K562 (cell line): ENCODE data around the gene NFIC. TPM values are rescaled to one million over a fixed set of nuclear protein-coding genes. Genes with fewer than 3 reads are reported as not detected.

Source experiments
- ARHGAP35 ChIP-seq: fragments of 450-650 bp; IDR thresholded peaks from 2 replicates; pipeline ENCODE4 v1.6.1; 2018; ENCODE audit not compliant: partially characterized antibody
- ARID2 ChIP-seq: fragments of 450-650 bp; IDR thresholded peaks from 2 replicates; pipeline ENCODE4 v1.6.1; 2017; ENCODE audit warnings: antibody characterized with exemption, mild to moderate bottlenecking
- CHD4 ChIP-seq: fragments of 200-600 bp; sonication (generic); IDR thresholded peaks from 3 replicates; pipeline ENCODE4 v1.6.1; 2012; ENCODE audit warnings: low read depth, mild to moderate bottlenecking, mixed read lengths, low read length, inconsistent platforms; ENCODE audit not compliant: insufficient read depth, insufficient replicate concordance, poor library complexity, severe bottlenecking
- GATA2 ChIP-seq: sonication (generic); formaldehyde crosslinking; IDR thresholded peaks from 2 replicates; pipeline ENCODE4 v1.4.0; 2020; ENCODE audit warnings: mild to moderate bottlenecking, missing genetic modification reagents
- HIVEP1 ChIP-seq: fragments of 250-450 bp; sonication (Bioruptor Pico); IDR thresholded peaks from 2 replicates; pipeline ENCODE4 v1.4.0; 2020; ENCODE audit warnings: mild to moderate bottlenecking
- KAT2B ChIP-seq: IDR thresholded peaks from one replicate; pipeline ENCODE4 v1.6.1; 2012; ENCODE audit warnings: low read depth, mild to moderate bottlenecking, control low read depth, inconsistent platforms, low read length, moderate library complexity
- KAT8 ChIP-seq: fragments of 450-650 bp; IDR thresholded peaks from 2 replicates; pipeline ENCODE4 v1.6.1; 2016; ENCODE audit warnings: low read depth, mild to moderate bottlenecking
- KDM2B ChIP-seq: fragments of 250-450 bp; sonication (Bioruptor Pico); IDR thresholded peaks from 2 replicates; pipeline ENCODE4 v1.8.0; 2021; ENCODE audit warnings: mild to moderate bottlenecking, moderate library complexity
- NCOR1 ChIP-seq: fragments of 450-650 bp; IDR thresholded peaks from 2 replicates; pipeline ENCODE4 v1.6.1; 2016; ENCODE audit warnings: mild to moderate bottlenecking, moderate library complexity
- NFE2L1 ChIP-seq: fragments of 450-650 bp; IDR thresholded peaks from 2 replicates; pipeline ENCODE4 v1.6.1; 2016; ENCODE audit warnings: missing genetic modification characterization, low read depth, mild to moderate bottlenecking, missing compliant biosample characterization, moderate library complexity, borderline replicate concordance
- NR0B1 ChIP-seq: fragments of 450-650 bp; IDR thresholded peaks from one replicate; pipeline ENCODE4 v1.6.1; 2018; ENCODE audit warnings: mild to moderate bottlenecking, moderate library complexity; ENCODE audit not compliant: partially characterized antibody
- SMARCA4 ChIP-seq: fragments of 450-650 bp; IDR thresholded peaks from 2 replicates; pipeline ENCODE4 v1.6.1; 2016
- SRSF1 ChIP-seq: fragments of 200-400 bp; formaldehyde crosslinking; IDR thresholded peaks from 2 replicates; pipeline ENCODE4 v1.6.1; 2017; ENCODE audit warnings: mild to moderate bottlenecking, low read depth, low read length, moderate library complexity
- TRIM25 ChIP-seq: fragments of 450-650 bp; IDR thresholded peaks from 2 replicates; pipeline ENCODE4 v1.7.0; 2016; ENCODE audit warnings: borderline replicate concordance
- ZBTB33 ChIP-seq: sonication (generic); formaldehyde crosslinking; IDR thresholded peaks from 2 replicates; pipeline ENCODE4 v1.8.1; 2023; ENCODE audit warnings: mild to moderate bottlenecking, missing genetic modification reagents
- ZC3H8 ChIP-seq: fragments of 450-650 bp; IDR thresholded peaks from 2 replicates; pipeline ENCODE4 v1.6.1; 2017
- ZNF175 ChIP-seq: fragments of 200-800 bp; sonication (Bioruptor generic); IDR thresholded peaks from 2 replicates; pipeline ENCODE4 v1.6.1; 2016; ENCODE audit warnings: low read depth, mild to moderate bottlenecking, missing genetic modification characterization, missing compliant biosample characterization
- ZNF280A ChIP-seq: fragments of 450-650 bp; IDR thresholded peaks from 2 replicates; pipeline ENCODE4 v1.6.1; 2018; ENCODE audit warnings: mild to moderate bottlenecking, low read depth; ENCODE audit not compliant: partially characterized antibody
- ZNF398 ChIP-seq: fragments of 250-450 bp; sonication (Bioruptor Pico); IDR thresholded peaks from 2 replicates; pipeline ENCODE4 v1.8.0; 2021; ENCODE audit warnings: moderate library complexity, mild to moderate bottlenecking, inconsistent platforms
- polyA plus RNA-seq, 8 experiments: library from polyadenylated mRNA; depleted of rRNA in 4 of 8; stranded (reverse) in 5 of 8; unstranded in 3 of 8; fragments of >200 nt; fragmentation: Nextera tagmentation in 2 of 8; fragmentation: Illumina TruSeq in 1 of 8; extraction: Ambion mirVana in 2 of 8; extraction: Trizol in 1 of 8; gene quantifications; 2 replicates each; pipeline versions ENCODE4 v1.2.1 to v1.2.3, GENCODE V29; 2011 to 2014; ENCODE audit warnings: inconsistent platforms in 1 of 8, missing spikeins in 1 of 8
- total RNA-seq, 7 experiments: library from RNA; depleted of rRNA in 6 of 7; stranded (reverse); fragments of >200 nt in 6 of 7; fragmentation: Illumina TruSeq in 2 of 7; extraction: Trizol in 2 of 7; gene quantifications; 2 replicates each; pipeline versions ENCODE4 v1.2.1 to v1.2.3, GENCODE V29; 2011 to 2021; ENCODE audit warnings: low replicate concordance in 1 of 7

NFIC gene
- total and polyA plus RNA-seq, 9 of the 15 experiments (the other 6 are each of a cell fraction or from before 2014, with no cell fraction given): 0.71 to 62.1 (median 6.9) TPM

GRCh38 chr19:3365836-3366752, at the start of gene NFIC (continued):
- TF ChIP-seq ARHGAP35: peak; percentile 34
- no peak for TF ChIP-seq ZNF280A
- no peak for TF ChIP-seq TRIM25
- no peak for TF ChIP-seq GATA2 (CRISPR knock-in tag)
- no peak for TF ChIP-seq SMARCA4
- TF ChIP-seq ZNF175 (CRISPR knock-in tag): no peak
- peak; percentile 47; the same call in 1 of the 2 replicates for TF ChIP-seq NCOR1
- TF ChIP-seq KAT2B: no peak
- no peak for TF ChIP-seq KAT8
- no peak for TF ChIP-seq ZC3H8
- no peak for TF ChIP-seq NR0B1
- TF ChIP-seq NFE2L1 (tag): no peak
- TF ChIP-seq ARID2: no peak
- no peak for TF ChIP-seq KDM2B (CRISPR knock-in tag)
- no peak for TF ChIP-seq CHD4
- TF ChIP-seq SRSF1: no peak
- TF ChIP-seq ZNF398 (CRISPR knock-in tag): no peak
- no peak for TF ChIP-seq ZBTB33 (CRISPR knock-in tag)
- TF ChIP-seq HIVEP1: no peak
